ENCODE measurements around the gene SH3RF3.

The SH3RF3 gene

DNA sequence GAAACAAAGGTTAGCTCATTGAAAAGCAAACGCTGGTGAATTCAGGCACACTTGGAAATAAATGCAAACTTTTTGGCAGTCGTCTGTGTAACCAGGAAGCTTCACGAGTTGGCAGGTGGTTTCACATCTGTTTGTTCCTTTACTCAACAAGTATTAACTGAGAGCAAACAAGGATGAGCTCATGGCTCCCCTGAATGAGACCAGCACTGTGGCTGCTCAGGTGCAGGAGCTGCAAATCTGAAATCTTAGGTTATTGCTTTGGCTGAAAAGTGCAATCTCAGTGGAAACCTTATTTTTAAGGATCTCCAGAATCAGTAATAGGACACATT, 46.3 kb downstream of the SH3RF3 start:
- TF ChIP-seq, protein P1, sequence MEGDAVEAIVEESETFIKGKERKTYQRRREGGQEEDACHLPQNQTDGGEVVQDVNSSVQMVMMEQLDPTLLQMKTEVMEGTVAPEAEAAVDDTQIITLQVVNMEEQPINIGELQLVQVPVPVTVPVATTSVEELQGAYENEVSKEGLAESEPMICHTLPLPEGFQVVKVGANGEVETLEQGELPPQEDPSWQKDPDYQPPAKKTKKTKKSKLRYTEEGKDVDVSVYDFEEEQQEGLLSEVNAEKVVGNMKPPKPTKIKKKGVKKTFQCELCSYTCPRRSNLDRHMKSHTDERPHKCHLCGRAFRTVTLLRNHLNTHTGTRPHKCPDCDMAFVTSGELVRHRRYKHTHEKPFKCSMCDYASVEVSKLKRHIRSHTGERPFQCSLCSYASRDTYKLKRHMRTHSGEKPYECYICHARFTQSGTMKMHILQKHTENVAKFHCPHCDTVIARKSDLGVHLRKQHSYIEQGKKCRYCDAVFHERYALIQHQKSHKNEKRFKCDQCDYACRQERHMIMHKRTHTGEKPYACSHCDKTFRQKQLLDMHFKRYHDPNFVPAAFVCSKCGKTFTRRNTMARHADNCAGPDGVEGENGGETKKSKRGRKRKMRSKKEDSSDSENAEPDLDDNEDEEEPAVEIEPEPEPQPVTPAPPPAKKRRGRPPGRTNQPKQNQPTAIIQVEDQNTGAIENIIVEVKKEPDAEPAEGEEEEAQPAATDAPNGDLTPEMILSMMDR (IDR thresholded peaks at IDR 0.05; ENCODE audit: insufficient read depth, low read depth, low read length, missing control alignments): no peak
- H3K4me3 ChIP-seq (ENCODE audit: low read depth, low read length): no peak overlapping the region
- DNase-seq (ENCODE audit: low read depth): no peak

DNA sequence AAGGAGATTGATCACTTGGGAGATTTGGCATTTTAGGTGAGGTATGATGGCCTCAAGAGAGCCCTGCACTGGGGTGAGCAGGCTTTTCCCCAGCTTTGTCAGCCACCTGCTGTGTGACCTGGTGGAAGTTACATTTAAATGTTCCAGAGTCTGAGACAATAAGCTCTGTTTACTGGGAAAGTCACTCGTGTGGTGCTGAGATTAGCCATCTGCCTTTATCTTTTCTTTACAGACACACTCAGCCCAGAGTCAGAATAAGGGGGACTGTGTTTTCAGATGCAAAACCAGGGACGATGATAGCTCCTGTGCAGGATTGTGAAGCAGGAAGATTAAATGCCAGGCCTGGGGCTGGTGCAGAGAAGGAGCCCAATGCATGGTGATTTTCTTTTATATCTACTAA, 47.9 kb downstream of the SH3RF3 start:
- H3K4me3 ChIP-seq (ENCODE audit: low read depth, low read length): no peak overlapping the region
- DNase-seq (ENCODE audit: low read depth): no peak
- TF ChIP-seq, protein P1 (IDR thresholded peaks at IDR 0.05; ENCODE audit: insufficient read depth, low read depth, low read length, missing control alignments): no peak

DNA sequence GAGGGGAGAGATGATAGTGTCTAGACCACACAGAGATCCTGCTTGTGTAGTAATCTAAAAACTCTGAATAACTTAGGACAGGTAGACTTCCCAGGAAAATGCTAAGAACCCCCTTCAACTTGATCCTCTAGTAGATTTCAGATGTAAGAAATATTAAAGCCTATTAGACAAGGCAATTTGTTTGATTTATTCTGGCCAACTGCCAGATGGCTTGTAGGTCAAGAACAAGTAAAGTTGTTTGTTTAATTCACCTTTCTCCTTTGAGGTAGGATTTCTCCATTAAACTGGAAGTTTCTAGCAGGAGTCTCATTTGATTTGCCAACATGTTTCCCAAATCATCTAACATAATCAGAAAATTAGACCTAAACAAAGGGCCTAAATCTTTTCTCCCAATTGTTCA, 48.6 kb downstream of the SH3RF3 start:
- no peak for DNase-seq (ENCODE audit: low read depth)
- TF ChIP-seq, protein P1 (IDR thresholded peaks at IDR 0.05; ENCODE audit: insufficient read depth, low read depth, low read length, missing control alignments): no peak
- no peak overlapping the region for H3K4me3 ChIP-seq (ENCODE audit: low read depth, low read length)

DNA sequence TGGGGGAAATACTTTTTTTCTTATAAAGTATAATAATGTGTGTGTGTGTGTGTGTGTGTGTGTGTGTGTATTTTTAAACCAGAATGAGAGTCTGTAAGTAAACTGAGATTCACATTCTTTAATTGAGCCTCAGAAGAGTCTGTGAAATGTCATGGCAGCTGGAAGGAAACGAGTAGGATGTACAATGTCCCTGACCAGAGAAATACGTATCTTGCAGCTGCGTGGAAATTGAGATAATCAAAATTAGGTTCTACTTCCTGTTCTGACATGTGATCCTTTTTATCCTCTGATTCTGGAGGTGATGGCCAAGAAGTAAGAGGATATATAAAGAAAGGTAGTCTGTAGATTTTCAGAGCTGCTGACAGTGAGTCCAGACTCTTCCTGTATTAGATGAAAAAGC, 50.0 kb downstream of the SH3RF3 start:
- no peak for DNase-seq (ENCODE audit: low read depth)
- H3K4me3 ChIP-seq (ENCODE audit: low read depth, low read length): no peak overlapping the region
- TF ChIP-seq, protein P1 (IDR thresholded peaks at IDR 0.05; ENCODE audit: insufficient read depth, low read depth, low read length, missing control alignments): no peak

DNA sequence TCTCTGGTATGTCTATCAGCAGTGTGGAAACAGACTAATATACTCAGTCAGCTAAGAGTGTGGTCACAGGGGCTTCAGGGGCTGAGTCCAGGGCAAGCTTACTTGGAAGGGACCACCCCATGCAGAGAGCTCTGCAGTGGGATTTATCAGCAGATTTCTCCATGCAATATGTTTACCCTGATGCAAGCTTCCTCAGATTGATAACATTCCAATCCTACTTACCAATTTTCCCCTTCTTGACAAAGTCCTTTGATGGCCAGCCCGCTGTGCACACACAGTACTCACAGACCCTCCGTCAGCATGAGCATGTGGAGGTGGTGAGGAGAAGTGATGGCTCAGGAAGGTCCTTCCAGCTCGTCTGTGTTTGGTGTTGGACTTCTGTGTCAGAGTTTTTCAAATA, 51.8 kb downstream of the SH3RF3 start:
- no peak for DNase-seq (ENCODE audit: low read depth)
- TF ChIP-seq, protein P1 (IDR thresholded peaks at IDR 0.05; ENCODE audit: insufficient read depth, low read depth, low read length, missing control alignments): no peak
- H3K4me3 ChIP-seq (ENCODE audit: low read depth, low read length): no peak overlapping the region

DNA sequence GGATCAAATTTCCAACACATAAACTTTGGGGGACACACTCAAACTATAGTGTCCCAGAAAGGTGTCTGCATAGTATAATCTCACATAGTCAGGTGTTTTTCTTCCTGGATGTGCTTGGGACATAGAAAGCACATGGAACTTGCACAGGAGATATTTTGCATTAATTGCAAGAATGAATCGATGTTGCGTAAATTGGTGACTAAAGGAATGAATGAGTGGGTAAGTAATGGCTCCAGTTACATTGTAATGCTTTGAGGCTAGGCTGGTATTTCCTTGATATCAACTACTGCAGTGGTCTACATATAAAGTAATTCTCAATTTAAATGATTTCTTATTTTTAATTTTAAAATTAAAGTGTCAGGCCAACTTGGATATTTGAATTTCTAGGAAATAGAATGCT, 53.4 kb downstream of the SH3RF3 start:
- H3K4me3 ChIP-seq (ENCODE audit: low read depth, low read length): no peak overlapping the region
- DNase-seq (ENCODE audit: low read depth): no peak

DNA sequence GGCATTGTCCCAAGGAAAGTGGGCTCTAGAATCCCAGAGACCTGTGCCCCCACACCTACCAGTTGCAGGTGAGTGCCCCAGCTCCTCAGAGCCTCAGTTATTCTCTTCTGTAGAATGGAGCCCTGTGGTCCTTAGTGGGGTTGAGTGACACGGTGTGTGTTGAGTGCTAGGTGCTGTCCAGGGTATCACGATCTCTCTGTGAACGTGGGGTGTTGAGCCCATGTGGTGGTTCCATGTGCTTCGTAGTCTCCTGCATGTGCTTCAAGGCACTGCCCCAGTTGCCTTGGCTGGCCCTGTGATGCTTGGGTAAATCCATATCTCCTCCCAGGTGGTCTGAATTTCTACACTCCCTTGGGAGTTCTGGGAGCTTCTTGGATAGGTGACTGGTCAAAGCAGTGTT, 54.9 kb downstream of the SH3RF3 start:
- no peak overlapping the region for H3K4me3 ChIP-seq (ENCODE audit: low read depth, low read length)
- TF ChIP-seq, protein P1 (IDR thresholded peaks at IDR 0.05; ENCODE audit: insufficient read depth, low read depth, low read length, missing control alignments): no peak
- DNase-seq (ENCODE audit: low read depth): no peak

More for the DNA sequence above, 53.4 kb downstream of the SH3RF3 start:
- TF ChIP-seq, protein P1 (IDR thresholded peaks at IDR 0.05; ENCODE audit: insufficient read depth, low read depth, low read length, missing control alignments): no peak
